SU-DHL-6 (cell line): Measurements from ENCODE around the gene DOCK9.

Source experiments
- CTCF ChIP-seq: fragments of 200-600 bp; sonication (generic); IDR thresholded peaks from one replicate; pipeline ENCODE4 v1.5.1; 2017; ENCODE audit warnings: antibody characterized with exemption, mild to moderate bottlenecking, low read length, moderate library complexity; ENCODE audit not compliant: insufficient read depth, poor library complexity, severe bottlenecking
- EZH2phosphoT487 ChIP-seq: fragments of 200-600 bp; sonication (generic), shearing (Covaris generic); conservative IDR thresholded peaks from 2 replicates; pipeline ENCODE4 v1.6.1; 2018; ENCODE audit warnings: mild to moderate bottlenecking, antibody characterized with exemption, low read length, moderate library complexity, mixed read lengths

- TF ChIP-seq CTCF: no peak
- TF ChIP-seq EZH2phosphoT487: no peak
Measured at GRCh38 chr13:98909016-98909415, 68.8 kb downstream of the DOCK9 start.
